Activated CD8-positive, alpha-beta T cell treated with anti-CD3 and anti-CD28 coated beads for 36 hours (primary cell): ENCODE data around the gene MYO9B. TPM values are rescaled to one million over a fixed set of nuclear protein-coding genes. Genes with fewer than 3 reads are reported as not detected.
A peak's percentile ranks its signal among the peaks of the same experiment; 100 is the strongest.
"Not testable (repeated sequence)": the region's sequence is repeated elsewhere in the genome, so short reads cannot be mapped to it uniquely, and the experiment has no call there.

Experiments
- ATAC-seq: fragments of 200-7000 bp; cut with Tn5 transposase; one replicate; pipeline ENCODE4 v1.10.0; 2021; ENCODE audit warnings: mild to moderate bottlenecking, moderate library complexity
- CTCF ChIA-PET: fragments of 350-600 bp; sonication (Branson Sonifier 250); formaldehyde crosslinking; loops from one replicate; lab custom pipeline; 2021; ENCODE audit warnings: antibody characterized with exemption; lab: Charles Lee
- POLR2A ChIA-PET: fragments of 350-600 bp; sonication (Branson Sonifier 250); formaldehyde crosslinking; loops from one replicate; lab custom pipeline; 2021; ENCODE audit warnings: antibody characterized with exemption; lab: Charles Lee
- DNase-seq: peaks from one replicate; pipeline ENCODE4 v3.0.0-alpha.2; 2020
- H3K27ac Mint-ChIP-seq: one replicate; pipeline ENCODE4 v1.8.0; 2021; ENCODE audit warnings: mild to moderate bottlenecking, mixed read lengths
- H3K27me3 Mint-ChIP-seq: one replicate; pipeline ENCODE4 v1.8.0; 2021; ENCODE audit warnings: mixed read lengths
- H3K36me3 Mint-ChIP-seq: one replicate; pipeline ENCODE4 v1.8.0; 2021; ENCODE audit warnings: low read depth, mixed read lengths
- H3K4me1 Mint-ChIP-seq: one replicate; pipeline ENCODE4 v1.8.0; 2021; ENCODE audit warnings: low read depth, mixed read lengths
- H3K4me3 Mint-ChIP-seq: one replicate; pipeline ENCODE4 v1.8.0; 2021; ENCODE audit warnings: mild to moderate bottlenecking, moderate library complexity, mixed read lengths
- H3K9me3 Mint-ChIP-seq: one replicate; pipeline ENCODE4 v1.8.0; 2021; ENCODE audit warnings: mixed read lengths
- CTCF ChIP-seq: fragments of 200-600 bp; IDR thresholded peaks from one replicate; pipeline ENCODE4 v1.8.0; 2022; ENCODE audit warnings: antibody characterized with exemption, mild to moderate bottlenecking
- intact Hi-C: fragments of 100-400 bp; cut with micrococcal nuclease; formaldehyde crosslinking; loops from one replicate; pipeline ENCODE4 v1.10.0; 2022
- total RNA-seq, 2 experiments: library from RNA; stranded (reverse); gene quantifications; one replicate each; pipeline ENCODE4 v1.2.3, GENCODE V29; 2021

Gene MYO9B
- total RNA-seq, 2 experiments from 2014 or later, result 111 to 112 TPM

DNA sequence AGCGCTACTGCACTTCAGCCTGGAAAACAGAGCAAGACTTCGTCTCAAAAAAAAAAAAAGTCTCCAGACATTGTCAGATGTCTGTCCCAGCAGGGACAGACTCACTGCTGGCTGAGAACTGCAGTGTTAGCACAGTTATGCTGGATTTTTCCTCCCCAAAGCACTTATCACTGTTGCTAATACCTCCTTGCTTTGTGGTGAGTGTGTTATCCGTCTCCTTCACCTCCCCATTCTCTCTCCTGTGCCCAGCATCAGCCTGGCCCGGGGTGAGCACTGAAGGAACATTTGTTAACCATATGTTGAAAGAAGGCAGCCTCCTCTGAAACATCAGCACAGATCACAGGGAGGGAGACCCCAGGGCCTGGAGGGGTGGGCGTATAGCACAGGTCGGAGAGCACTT lies 11.3 kb downstream of the MYO9B start:
- Mint-ChIP-seq H3K9me3 (no peaks in the 10 kb centered on the region), H3K27ac (no peak overlapping the region), H3K27me3 (no peaks in the 10 kb centered on the region), H3K4me3 (no peak overlapping the region), H3K4me1 (peaks cover 47% of the 10 kb centered on the region), H3K36me3 (peaks cover 11% of the 10 kb centered on the region)
- intact Hi-C loops, result no loop called here
- DNase-seq (no peak), ATAC-seq (no peak)
- POLR2A ChIA-PET, result interaction anchor here (1.1 to 1.4 kb wide), 2 partner anchors 8 to 21 kb away, joined by 3 read pairs; no protein-coding TSS in a partner anchor
- CTCF ChIA-PET, result no interaction called here
- TF ChIP-seq CTCF, result no peak

DNA sequence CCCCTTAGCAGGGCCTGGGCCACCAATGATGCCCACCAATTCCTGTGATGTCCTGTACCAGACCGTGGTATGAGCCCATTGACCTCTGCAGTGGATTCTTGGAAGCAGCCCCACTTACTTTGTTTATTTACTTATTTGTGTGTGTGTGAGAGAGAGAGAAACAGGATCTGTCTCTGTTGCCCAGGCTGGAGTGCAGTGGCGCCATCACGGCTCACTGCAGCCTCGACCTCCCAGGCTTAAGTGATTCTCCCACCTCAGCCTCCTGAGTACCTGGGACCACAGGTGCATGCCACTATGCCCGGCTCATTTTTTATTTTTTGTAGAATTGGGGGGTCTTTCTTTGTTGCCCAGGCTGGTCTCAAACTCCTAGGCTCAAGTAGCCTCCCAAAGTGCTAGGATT lies 13.0 kb downstream of the MYO9B start:
- H3K27ac Mint-ChIP-seq, result no peak overlapping the region
- intact Hi-C loops, result no loop called here
- H3K27me3 Mint-ChIP-seq, result no peaks in the 10 kb centered on the region
- ATAC-seq, result no peak
- CTCF ChIA-PET, result no interaction called here
- H3K4me3 Mint-ChIP-seq, result no peak overlapping the region
- DNase-seq, result no peak
- no peaks in the 10 kb centered on the region for H3K9me3 Mint-ChIP-seq
- TF ChIP-seq CTCF, result no peak
- POLR2A ChIA-PET, result interaction anchor here (0.9 kb wide), 1 partner anchor 12 kb away, joined by 3 read pairs; no protein-coding TSS in a partner anchor
- peaks cover 39% of the 10 kb centered on the region for H3K4me1 Mint-ChIP-seq
- H3K36me3 Mint-ChIP-seq, result peaks cover 14% of the 10 kb centered on the region

DNA sequence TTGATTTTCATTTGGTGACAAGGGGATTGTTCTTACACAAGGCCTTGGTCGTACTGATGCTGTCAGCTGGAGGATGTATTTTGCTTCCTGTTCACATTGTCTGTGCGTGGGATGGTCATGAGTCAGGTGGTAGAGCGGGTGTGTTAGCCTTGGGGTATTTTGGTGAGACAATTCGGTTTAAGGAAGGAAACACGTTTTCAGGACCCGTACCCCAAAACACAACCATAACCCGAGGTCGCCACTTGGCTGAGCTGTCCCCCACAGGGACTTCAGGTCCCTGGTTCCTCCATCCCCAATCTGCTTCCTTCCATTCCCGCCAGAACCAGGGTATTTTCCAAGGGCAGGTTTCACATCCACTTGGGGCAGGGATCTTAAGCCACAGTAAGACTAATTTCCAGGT lies 15.0 kb downstream of the MYO9B start:
- H3K9me3 Mint-ChIP-seq, result no peaks in the 10 kb centered on the region
- DNase-seq (peak; percentile 82), ATAC-seq (peak; percentile 92)
- peaks cover 14% of the 10 kb centered on the region for H3K36me3 Mint-ChIP-seq
- H3K27ac Mint-ChIP-seq, result peak overlapping the region; percentile 85
- H3K4me3 Mint-ChIP-seq, result peak overlapping the region; percentile 4
- TF ChIP-seq CTCF, result no peak
- ChIA-PET POLR2A (interaction anchor here (0.9 kb wide), 1 partner anchor 14 kb away, joined by 5 read pairs; the partner anchor contains the start of gene MYO9B), CTCF (no interaction called here)
- H3K27me3 Mint-ChIP-seq, result no peaks in the 10 kb centered on the region
- H3K4me1 Mint-ChIP-seq, result peaks cover 46% of the 10 kb centered on the region
- intact Hi-C loops, result loop anchor here (5.0 kb wide), 1 partner anchor 37 kb away; no protein-coding TSS in a partner anchor

- ATAC-seq, result peak; percentile 48
- intact Hi-C loops, result loop anchor here (5.0 kb wide), 1 partner anchor 35 kb away; no protein-coding TSS in a partner anchor
- H3K9me3 Mint-ChIP-seq, result no peaks in the 10 kb centered on the region
- peaks cover 13% of the 10 kb centered on the region for H3K36me3 Mint-ChIP-seq
- no peak for TF ChIP-seq CTCF
- POLR2A ChIA-PET, result interaction anchor here (0.8 kb wide), 1 partner anchor 196 kb away, joined by 3 read pairs; no protein-coding TSS in a partner anchor
- H3K4me3 Mint-ChIP-seq, result no peak overlapping the region
- CTCF ChIA-PET, result no interaction called here
- no peaks in the 10 kb centered on the region for H3K27me3 Mint-ChIP-seq
- no peak overlapping the region for H3K27ac Mint-ChIP-seq
- H3K4me1 Mint-ChIP-seq, result peaks cover 50% of the 10 kb centered on the region
- DNase-seq, result peak; percentile 42
Observed at GRCh38 chr19:17091758-17092333, 16.3 kb downstream of the MYO9B start.

GRCh38 chr19:17092696-17093095 lies 17.1 kb downstream of the MYO9B start:
- Mint-ChIP-seq H3K36me3 (peaks cover 7% of the 10 kb centered on the region), H3K27ac (no peak overlapping the region), H3K27me3 (no peaks in the 10 kb centered on the region), H3K4me1 (peaks cover 47% of the 10 kb centered on the region), H3K9me3 (no peaks in the 10 kb centered on the region), H3K4me3 (no peak overlapping the region)
- ATAC-seq (no peak), DNase-seq (no peak)
- POLR2A ChIA-PET, result interaction anchor here (0.6 to 0.8 kb wide), 2 partner anchors 73 to 196 kb away, joined by 3 read pairs; no protein-coding TSS in a partner anchor
- intact Hi-C loops, result loop anchor here (5.0 kb wide), 1 partner anchor 35 kb away; no protein-coding TSS in a partner anchor
- CTCF ChIA-PET, result interaction anchor here (1.0 kb wide), 1 partner anchor 10 kb away, joined by 3 read pairs; no protein-coding TSS in a partner anchor
- no peak for TF ChIP-seq CTCF

DNA sequence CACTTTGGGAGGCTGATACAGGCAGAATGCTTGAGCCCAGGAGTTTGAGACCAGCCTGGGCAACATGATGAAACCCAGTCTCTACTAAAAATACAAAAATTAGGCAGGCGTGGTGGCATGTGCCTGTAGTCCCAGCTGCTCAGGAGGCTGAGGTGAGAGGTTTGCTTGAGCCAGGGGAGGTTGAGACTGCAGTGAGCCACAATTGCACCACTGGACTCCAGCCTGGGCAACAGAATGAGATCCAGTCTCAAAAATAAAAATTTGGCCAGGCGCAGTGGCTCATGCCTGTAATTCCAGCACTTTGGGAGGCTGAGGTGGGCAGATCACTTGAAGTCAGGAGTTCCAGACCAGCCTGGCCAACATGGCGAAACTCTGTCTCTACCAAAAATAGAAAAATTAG lies 19.1 kb downstream of the MYO9B start:
- CTCF ChIA-PET, H3K27ac Mint-ChIP-seq, H3K4me3 Mint-ChIP-seq, ATAC-seq, DNase-seq, H3K27me3 Mint-ChIP-seq, H3K36me3 Mint-ChIP-seq, H3K9me3 Mint-ChIP-seq: not testable (repeated sequence)
- intact Hi-C loops, result loop anchor here (5.0 kb wide), 1 partner anchor 33 kb away; no protein-coding TSS in a partner anchor
- POLR2A ChIA-PET, result interaction anchor here (1.0 kb wide), 1 partner anchor 9 kb away, joined by 3 read pairs; no protein-coding TSS in a partner anchor
- H3K4me1 Mint-ChIP-seq, result peaks cover 36% of the 10 kb centered on the region
